Glutamatergic neuron (in vitro differentiated cells): Measurements from ENCODE around the gene PPP1R26. TPM values are rescaled to one million over a fixed set of nuclear protein-coding genes. Genes with fewer than 3 reads are reported as not detected.
A peak's percentile ranks its signal among the peaks of the same experiment; 100 is the strongest.

Experiments used
- DNase-seq: peaks from one replicate; pipeline ENCODE4 v3.0.0; 2022
- H3K27ac Mint-ChIP-seq: one replicate; pipeline ENCODE4 v1.8.0; 2020; ENCODE audit warnings: mild to moderate bottlenecking, mixed read lengths, inconsistent platforms; ENCODE audit not compliant: unreplicated experiment
- H3K27me3 Mint-ChIP-seq: one replicate; pipeline ENCODE4 v1.8.0; 2020; ENCODE audit warnings: mild to moderate bottlenecking, moderate library complexity, mixed read lengths, inconsistent platforms; ENCODE audit not compliant: unreplicated experiment
- H3K36me3 Mint-ChIP-seq: one replicate; pipeline ENCODE4 v1.8.0; 2020; ENCODE audit warnings: mild to moderate bottlenecking, mixed read lengths, inconsistent platforms; ENCODE audit not compliant: unreplicated experiment
- H3K4me1 Mint-ChIP-seq: one replicate; pipeline ENCODE4 v1.8.0; 2020; ENCODE audit warnings: mild to moderate bottlenecking, low read depth, mixed read lengths, inconsistent platforms; ENCODE audit not compliant: unreplicated experiment
- H3K4me3 Mint-ChIP-seq: one replicate; pipeline ENCODE4 v1.8.0; 2020; ENCODE audit warnings: mild to moderate bottlenecking, mixed read lengths, inconsistent platforms; ENCODE audit not compliant: unreplicated experiment
- H3K9me3 Mint-ChIP-seq: one replicate; pipeline ENCODE4 v1.8.0; 2020; ENCODE audit warnings: mild to moderate bottlenecking, moderate library complexity, mixed read lengths, inconsistent platforms; ENCODE audit not compliant: unreplicated experiment
- total RNA-seq: library from RNA; stranded (reverse); fragmentation: NEBNext Ultra II Directional; extraction: Animal tissue kit (Norgen Biotek cat#: 25700); gene quantifications from one replicate; pipeline ENCODE4 v1.2.1, GENCODE V29; 2021; ENCODE audit not compliant: unreplicated experiment
- TF ChIP-seq, protein P1 (sequence below): fragments of 200-600 bp; sonication (generic); IDR thresholded peaks from one replicate; pipeline ENCODE4 v1.5.0; 2021; ENCODE audit not compliant: partially characterized antibody, unreplicated experiment

The PPP1R26 gene
- total RNA-seq, 1 donor from 2014 or later, result 22.2 TPM

GRCh38 chr9:135488527-135488926, 8.9 kb downstream of the PPP1R26 start:
- TF ChIP-seq, protein P1, sequence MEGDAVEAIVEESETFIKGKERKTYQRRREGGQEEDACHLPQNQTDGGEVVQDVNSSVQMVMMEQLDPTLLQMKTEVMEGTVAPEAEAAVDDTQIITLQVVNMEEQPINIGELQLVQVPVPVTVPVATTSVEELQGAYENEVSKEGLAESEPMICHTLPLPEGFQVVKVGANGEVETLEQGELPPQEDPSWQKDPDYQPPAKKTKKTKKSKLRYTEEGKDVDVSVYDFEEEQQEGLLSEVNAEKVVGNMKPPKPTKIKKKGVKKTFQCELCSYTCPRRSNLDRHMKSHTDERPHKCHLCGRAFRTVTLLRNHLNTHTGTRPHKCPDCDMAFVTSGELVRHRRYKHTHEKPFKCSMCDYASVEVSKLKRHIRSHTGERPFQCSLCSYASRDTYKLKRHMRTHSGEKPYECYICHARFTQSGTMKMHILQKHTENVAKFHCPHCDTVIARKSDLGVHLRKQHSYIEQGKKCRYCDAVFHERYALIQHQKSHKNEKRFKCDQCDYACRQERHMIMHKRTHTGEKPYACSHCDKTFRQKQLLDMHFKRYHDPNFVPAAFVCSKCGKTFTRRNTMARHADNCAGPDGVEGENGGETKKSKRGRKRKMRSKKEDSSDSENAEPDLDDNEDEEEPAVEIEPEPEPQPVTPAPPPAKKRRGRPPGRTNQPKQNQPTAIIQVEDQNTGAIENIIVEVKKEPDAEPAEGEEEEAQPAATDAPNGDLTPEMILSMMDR, result no peak
- Mint-ChIP-seq H3K4me3 (peak overlapping the region; percentile 6), H3K9me3 (peaks cover 2% of the 10 kb centered on the region), H3K36me3 (no peaks in the 10 kb centered on the region), H3K27ac (peak overlapping the region; percentile 12), H3K4me1 (peaks cover 15% of the 10 kb centered on the region), H3K27me3 (peaks cover 5% of the 10 kb centered on the region)
- DNase-seq, result peak; percentile 23

DNA sequence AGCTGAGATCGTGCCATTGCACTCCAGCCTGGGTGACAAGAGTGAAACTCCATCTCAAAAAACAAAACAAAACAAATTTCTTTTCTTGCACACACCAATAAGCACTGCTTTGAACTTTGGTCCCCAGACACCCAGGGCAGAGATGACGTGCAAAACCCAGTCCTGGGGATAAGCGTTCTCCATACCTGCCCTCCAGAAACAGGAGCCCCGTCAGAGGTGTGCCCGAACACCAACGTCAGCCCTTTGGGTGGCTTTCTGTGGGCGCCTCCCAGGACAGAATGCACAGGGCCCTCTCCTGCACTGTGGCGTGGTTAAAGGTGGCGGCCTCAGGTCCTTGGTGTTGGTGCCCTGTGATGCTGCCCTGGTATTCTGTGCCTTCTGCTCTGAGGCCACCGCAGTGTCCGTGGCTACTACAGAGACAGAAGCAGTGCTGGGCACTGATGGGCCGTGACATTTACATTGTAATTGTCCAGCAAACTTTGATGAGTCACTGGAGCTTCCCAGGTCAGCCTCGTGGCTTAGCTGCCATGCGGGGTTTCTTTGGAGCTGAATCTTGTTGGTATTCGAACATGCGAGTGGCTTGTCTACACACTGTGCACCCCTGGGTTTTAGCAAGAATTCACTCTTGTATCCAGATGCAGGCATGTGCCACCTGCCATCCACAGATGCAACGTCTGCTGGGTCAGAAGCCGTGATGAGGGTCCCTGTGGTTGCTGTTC, 9.8 kb downstream of the PPP1R26 start:
- Mint-ChIP-seq H3K27me3 (peaks cover 5% of the 10 kb centered on the region), H3K4me1 (peaks cover 15% of the 10 kb centered on the region), H3K9me3 (peaks cover 2% of the 10 kb centered on the region), H3K36me3 (no peaks in the 10 kb centered on the region), H3K4me3 (no peak overlapping the region), H3K27ac (no peak overlapping the region)
- DNase-seq, result peak; percentile 8
- TF ChIP-seq, protein P1, result no peak

DNA sequence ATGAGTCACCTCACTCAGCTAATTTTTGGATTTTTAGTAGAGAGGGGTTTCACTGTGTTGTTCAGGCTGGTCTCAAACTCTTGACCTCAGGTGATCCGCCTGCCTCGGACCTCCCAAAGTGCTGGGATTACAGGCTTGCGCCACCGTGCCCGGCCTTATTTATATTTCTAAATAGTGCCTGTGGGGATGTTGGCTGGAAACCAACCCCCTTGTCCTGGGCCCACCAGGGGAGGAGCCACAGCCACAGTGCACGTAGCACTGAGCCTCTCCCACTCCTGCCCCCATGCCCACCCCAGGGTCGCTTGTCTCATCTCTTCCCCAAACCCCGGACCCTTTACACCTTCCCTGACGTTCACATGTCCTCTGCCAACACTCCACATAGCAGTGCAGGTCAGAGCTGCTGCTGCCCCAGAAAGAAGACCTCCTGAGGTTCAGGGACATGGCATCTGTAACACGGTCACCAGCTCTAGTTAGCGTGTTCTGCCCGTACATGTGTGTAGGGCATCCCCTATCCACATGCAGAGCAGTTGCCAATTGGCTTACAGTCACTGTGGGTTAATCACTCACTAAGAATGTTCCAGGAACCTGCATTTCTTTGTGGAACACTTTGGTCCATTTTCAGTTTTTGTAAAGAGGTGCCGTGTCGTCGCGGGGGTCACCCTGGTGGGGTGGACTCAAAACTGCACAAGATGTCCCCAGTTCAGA, 10.7 kb downstream of the PPP1R26 start:
- no peak overlapping the region for H3K4me3 Mint-ChIP-seq
- no peaks in the 10 kb centered on the region for H3K36me3 Mint-ChIP-seq
- DNase-seq, result peak; percentile 9
- H3K4me1 Mint-ChIP-seq, result peaks cover 15% of the 10 kb centered on the region
- H3K27ac Mint-ChIP-seq, result peak overlapping the region; percentile 38
- peaks cover 7% of the 10 kb centered on the region for H3K27me3 Mint-ChIP-seq
- TF ChIP-seq, protein P1, result no peak
- peaks cover 2% of the 10 kb centered on the region for H3K9me3 Mint-ChIP-seq

DNA sequence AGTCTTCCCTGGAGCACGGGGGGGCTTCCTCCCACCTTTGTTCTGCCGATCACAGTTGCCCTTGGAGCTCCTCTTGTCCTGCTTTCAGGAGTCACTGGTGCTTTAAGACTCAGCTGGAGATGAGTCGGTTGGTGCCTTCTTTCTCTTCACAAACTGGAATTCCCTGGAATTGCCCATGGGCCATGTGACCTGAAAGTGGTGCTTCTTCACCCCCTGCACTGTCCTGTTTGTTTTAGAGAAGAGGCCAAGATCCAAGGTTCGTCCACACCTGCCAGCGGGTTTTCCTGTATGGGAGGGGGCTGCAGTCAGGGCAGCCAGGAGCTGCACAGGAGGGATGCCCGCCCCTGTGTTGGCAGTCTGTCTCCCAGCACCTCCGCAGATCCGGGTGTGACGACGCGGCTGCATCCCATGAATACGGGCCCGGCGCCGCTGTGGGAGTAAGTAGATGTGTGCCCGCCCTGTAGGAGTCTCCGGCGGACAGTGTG, 11.4 kb downstream of the PPP1R26 start:
- TF ChIP-seq, protein P1, result no peak
- H3K36me3 Mint-ChIP-seq, result no peaks in the 10 kb centered on the region
- no peak overlapping the region for H3K4me3 Mint-ChIP-seq
- DNase-seq, result peak; percentile 2
- H3K27ac Mint-ChIP-seq, result no peak overlapping the region
- H3K9me3 Mint-ChIP-seq, result no peaks in the 10 kb centered on the region
- H3K27me3 Mint-ChIP-seq, result peaks cover 7% of the 10 kb centered on the region
- peaks cover 15% of the 10 kb centered on the region for H3K4me1 Mint-ChIP-seq

GRCh38 chr9:135491764-135492163, 12.2 kb downstream of the PPP1R26 start:
- peaks cover 15% of the 10 kb centered on the region for H3K4me1 Mint-ChIP-seq
- no peaks in the 10 kb centered on the region for H3K36me3 Mint-ChIP-seq
- no peak for DNase-seq
- TF ChIP-seq, protein P1, result no peak
- no peak overlapping the region for H3K4me3 Mint-ChIP-seq
- H3K27ac Mint-ChIP-seq, result no peak overlapping the region
- no peaks in the 10 kb centered on the region for H3K9me3 Mint-ChIP-seq
- H3K27me3 Mint-ChIP-seq, result peaks cover 7% of the 10 kb centered on the region
